Measurements from ENCODE around the gene MAPK7.

Gene MAPK7

GRCh38 chr17:19369107-19369778 lies 9.1 kb upstream of the MAPK7 start:
- no peak for DNase-seq (ENCODE audit: low read depth)
- no peak overlapping the region for H3K4me3 ChIP-seq (ENCODE audit: low read length)
- TF ChIP-seq, protein P1, sequence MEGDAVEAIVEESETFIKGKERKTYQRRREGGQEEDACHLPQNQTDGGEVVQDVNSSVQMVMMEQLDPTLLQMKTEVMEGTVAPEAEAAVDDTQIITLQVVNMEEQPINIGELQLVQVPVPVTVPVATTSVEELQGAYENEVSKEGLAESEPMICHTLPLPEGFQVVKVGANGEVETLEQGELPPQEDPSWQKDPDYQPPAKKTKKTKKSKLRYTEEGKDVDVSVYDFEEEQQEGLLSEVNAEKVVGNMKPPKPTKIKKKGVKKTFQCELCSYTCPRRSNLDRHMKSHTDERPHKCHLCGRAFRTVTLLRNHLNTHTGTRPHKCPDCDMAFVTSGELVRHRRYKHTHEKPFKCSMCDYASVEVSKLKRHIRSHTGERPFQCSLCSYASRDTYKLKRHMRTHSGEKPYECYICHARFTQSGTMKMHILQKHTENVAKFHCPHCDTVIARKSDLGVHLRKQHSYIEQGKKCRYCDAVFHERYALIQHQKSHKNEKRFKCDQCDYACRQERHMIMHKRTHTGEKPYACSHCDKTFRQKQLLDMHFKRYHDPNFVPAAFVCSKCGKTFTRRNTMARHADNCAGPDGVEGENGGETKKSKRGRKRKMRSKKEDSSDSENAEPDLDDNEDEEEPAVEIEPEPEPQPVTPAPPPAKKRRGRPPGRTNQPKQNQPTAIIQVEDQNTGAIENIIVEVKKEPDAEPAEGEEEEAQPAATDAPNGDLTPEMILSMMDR (conservative IDR thresholded peaks at IDR 0.05; ENCODE audit: low read depth, low read length) = no peak

- TF ChIP-seq, protein P1 (conservative IDR thresholded peaks at IDR 0.05; ENCODE audit: low read depth, low read length) = no peak
- DNase-seq (ENCODE audit: low read depth) = no peak
- no peak overlapping the region for H3K4me3 ChIP-seq (ENCODE audit: low read length)
Measured at GRCh38 chr17:19369846-19370492, 8.3 kb upstream of the MAPK7 start.

GRCh38 chr17:19370493-19370960 lies 7.8 kb upstream of the MAPK7 start:
- TF ChIP-seq, protein P1 (conservative IDR thresholded peaks at IDR 0.05; ENCODE audit: low read depth, low read length) = no peak
- no peak for DNase-seq (ENCODE audit: low read depth)
- H3K4me3 ChIP-seq (ENCODE audit: low read length) = no peak overlapping the region

GRCh38 chr17:19371259-19372010 lies 6.9 kb upstream of the MAPK7 start:
- TF ChIP-seq, protein P1 (conservative IDR thresholded peaks at IDR 0.05; ENCODE audit: low read depth, low read length) = no peak
- H3K4me3 ChIP-seq (ENCODE audit: low read length) = no peak overlapping the region
- no peak for DNase-seq (ENCODE audit: low read depth)

GRCh38 chr17:19372011-19372370 lies 6.3 kb upstream of the MAPK7 start:
- DNase-seq (ENCODE audit: low read depth) = no peak
- TF ChIP-seq, protein P1 (conservative IDR thresholded peaks at IDR 0.05; ENCODE audit: low read depth, low read length) = no peak
- H3K4me3 ChIP-seq (ENCODE audit: low read length) = no peak overlapping the region

DNA sequence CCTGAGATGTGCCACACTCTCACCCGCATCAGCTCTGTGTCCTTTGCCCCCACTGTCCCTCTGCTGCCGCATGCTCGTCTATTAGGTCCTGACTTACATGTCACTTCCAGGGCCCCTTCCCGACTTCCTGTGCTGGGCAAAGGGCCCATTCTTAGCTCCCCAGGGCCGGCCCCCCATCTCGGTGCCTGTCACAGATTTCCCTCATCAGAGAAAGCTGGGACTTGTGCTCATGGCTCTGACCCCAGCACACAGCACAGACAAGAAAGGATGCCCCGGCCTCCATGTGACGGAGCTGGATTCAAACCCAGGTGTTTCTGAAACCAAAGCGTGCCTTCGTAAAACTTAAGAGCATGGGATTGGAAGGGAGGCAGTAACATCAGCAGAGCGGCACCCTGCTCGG lies 5.9 kb upstream of the MAPK7 start:
- no peak for DNase-seq (ENCODE audit: low read depth)
- H3K4me3 ChIP-seq (ENCODE audit: low read length) = no peak overlapping the region
- TF ChIP-seq, protein P1 (conservative IDR thresholded peaks at IDR 0.05; ENCODE audit: low read depth, low read length) = no peak
